GM03348 (cell line): Measurements from ENCODE around the gene HIPK2.

Experiments
- DNase-seq: peaks from one replicate; pipeline ENCODE4 v3.0.0; 2012; ENCODE audit warnings: low spot score

HIPK2 gene

GRCh38 chr7:139650429-139651100 is 127.2 kb downstream of the HIPK2 start:
- DNase-seq, result no peak

GRCh38 chr7:139648941-139649425 is 128.8 kb downstream of the HIPK2 start:
- no peak for DNase-seq

DNA sequence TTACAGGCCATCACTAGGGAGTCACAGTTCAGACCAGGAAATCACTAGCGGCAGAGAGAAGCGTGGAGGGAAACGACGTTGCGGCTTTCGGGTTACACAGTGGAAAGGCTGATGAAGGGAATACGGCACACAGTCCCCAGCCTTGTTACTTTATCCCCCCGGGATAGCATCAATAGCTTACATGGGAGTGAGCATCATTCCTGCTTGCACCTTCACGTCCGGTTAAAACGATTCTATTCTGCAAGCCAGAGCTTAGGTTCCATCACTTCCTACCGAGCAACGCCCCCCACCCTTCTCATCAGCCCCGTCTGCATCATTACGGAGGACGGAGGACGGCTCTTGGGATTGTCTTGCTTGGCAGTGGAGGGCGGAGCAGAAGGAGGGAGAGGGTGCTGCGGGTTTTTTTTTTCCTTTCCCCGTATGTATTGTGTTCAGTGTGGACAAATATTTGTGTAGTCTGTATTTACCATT is 129.4 kb downstream of the HIPK2 start:
- DNase-seq, result no peak

- no peak for DNase-seq
These were observed 129.9 kb downstream of the HIPK2 start for GRCh38 chr7:139647814-139648390.

DNA sequence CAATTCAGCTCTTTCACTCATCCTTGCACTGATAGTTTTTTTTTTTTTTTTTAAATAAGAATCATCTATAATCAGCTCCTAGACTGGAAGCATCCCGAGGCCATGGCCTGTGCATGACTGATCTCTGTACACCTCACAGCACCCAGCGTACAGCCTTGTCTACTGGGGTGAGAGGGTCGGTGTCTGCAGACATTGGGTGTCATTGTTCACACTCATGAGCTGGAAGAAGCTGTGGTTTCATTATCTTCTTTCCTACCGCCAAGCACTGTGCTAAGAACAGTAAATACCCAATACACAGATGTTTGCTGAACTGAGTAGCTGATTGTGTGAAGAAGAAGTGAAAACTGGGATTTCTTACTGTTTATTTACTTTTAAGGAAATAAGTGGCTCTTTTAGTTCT is 130.7 kb downstream of the HIPK2 start:
- no peak for DNase-seq

GRCh38 chr7:139646566-139646965 is 131.2 kb downstream of the HIPK2 start:
- no peak for DNase-seq

DNA sequence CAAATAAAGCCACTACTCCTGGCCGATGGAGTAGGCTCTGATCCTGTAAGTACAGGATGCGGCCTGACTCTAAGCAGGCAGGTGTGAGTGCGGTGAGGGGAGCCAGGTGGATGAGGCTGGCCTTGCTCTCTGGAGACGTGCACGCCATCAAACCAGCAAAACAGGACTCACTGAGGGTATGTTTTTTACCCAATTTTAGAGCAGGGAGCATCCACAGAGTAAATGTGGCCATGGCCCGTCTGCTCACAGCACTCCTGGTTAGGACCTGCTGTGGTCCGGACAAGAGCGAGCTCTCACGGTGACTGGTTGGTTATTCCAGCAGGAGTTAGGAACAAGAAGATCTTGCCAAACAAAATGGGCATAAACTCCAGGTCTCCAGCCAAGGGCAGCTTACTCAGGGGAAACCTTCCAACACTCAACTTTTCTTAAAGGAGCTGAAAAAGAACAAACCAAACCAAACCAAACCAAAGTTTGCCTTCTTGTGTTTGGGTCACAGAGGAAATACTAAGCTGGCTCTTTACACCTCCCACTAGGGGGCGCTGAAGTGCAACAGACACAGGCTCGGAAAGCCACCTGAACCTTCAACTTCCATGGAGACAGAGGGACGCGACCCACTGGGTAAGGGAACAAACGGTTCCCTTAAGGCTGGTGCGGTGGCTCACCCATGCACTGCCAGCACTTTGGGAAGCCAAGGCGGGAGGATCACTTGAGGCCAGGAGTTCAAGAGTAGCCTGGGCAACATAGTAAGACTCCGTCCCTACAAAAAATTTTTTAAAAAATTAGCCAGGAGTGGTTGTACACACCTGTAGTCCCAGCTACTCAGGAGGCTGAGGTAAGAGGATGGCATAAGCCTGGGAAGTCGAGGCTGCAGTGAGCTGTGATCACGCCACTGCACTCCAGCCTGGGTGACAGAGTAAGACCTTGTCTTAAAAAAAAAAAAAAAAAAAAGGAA is 131.9 kb downstream of the HIPK2 start:
- peak; percentile 86 for DNase-seq

DNA sequence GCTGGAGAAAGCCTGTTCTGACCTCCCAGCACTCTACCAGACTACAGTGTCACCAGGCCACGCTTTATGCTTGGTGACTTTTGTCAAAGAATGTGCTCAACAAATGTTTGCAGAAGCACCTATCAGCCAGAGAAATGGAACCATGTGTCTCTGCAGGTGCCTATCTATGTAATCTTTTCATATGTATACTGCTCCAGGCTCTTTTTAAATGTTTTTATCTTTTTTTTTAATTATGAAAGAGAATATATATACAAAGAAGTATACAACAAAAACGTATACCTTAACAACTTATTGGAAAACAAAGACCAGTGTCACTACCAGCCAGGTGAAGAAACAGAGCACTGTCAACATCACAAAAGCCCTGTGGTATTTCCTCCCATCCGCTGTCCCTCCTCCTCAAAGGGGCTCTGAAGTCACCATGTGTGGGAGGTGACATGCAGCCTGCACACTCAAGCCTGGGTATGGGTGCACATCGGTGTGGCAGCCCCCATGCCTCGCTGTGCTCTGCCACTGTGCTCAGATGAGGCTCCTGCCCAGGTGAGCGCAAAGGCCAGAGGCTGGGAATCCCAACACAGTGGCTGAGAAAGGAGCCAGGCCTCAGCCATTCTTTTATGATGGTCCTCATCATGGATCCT is 133.7 kb downstream of the HIPK2 start:
- no peak for DNase-seq

DNA sequence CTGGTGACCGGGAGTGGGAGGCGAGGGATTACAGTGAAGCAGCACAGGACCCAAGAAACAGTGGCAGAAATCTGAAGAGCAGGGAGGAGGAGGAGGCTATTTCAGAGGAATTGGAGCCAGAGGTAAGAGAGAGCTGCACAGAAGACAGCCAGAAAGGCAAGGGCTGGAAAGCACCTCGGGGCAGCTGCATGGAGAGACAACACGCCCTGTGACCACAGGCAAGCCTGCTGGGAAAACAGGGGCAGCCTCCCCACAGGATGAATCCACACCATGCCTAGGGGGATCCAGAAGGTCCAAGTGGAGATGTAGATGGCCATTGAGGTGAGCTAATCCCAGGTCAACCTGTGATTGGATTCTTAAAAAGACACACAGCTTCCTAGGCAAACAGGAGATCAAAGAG is 135.5 kb downstream of the HIPK2 start:
- DNase-seq, result no peak

DNA sequence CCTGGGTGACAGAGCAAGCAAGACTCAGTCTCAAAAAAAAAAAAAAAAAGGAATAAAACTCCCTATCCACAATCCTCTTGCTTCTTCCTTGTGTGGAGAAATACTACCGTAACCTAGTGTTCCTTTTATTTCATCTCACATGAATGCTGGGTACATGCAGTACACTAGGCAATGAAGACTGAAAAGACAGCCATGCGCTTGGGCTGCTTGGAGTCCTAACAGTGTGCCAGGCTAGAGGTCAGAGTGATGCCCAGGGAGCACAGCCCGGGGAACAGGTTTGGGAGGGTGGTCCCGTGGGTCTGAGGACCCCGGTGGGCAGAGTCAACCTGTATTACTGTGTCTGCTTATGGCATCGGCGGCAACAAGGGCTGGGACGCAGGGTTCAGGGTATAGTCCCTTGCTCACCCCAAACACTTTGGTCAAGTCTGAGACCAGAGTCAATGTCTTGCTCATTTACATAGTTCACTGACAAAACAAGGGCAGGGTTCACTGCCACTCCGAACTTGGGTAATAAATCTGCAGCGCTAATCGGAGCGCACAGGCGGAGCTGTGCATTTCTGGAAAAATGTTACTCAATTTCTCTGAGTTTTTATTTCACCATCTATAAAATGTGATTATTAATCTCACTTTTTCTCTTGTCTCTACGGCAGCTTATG is 136.3 kb downstream of the HIPK2 start:
- DNase-seq, result no peak

GRCh38 chr7:139640681-139641080 is 137.1 kb downstream of the HIPK2 start:
- no peak for DNase-seq

- no peak for DNase-seq
These were observed 138.2 kb downstream of the HIPK2 start for GRCh38 chr7:139639563-139639962.

GRCh38 chr7:139635526-139636302 is 142.1 kb downstream of the HIPK2 start:
- DNase-seq, result no peak

DNA sequence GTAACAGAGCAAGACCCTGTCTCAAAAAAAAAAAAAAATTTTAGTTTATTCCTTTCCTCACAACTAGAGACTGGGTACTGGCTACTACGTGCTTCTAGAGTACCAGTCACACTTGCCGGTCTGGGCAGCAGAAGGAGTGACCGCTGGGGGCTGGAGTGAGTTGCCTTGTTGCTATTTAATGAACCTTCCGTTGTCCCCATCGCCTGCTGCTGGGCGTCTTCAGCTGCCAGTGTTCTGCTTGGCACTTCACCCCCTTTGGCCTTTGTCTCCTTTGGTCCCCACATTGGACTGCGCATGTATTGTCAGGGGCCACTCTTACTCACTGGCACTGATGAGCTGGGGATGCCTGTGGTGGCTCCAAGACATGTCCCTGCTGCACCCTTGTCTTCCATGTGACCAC is 143.7 kb downstream of the HIPK2 start:
- DNase-seq, result no peak

DNA sequence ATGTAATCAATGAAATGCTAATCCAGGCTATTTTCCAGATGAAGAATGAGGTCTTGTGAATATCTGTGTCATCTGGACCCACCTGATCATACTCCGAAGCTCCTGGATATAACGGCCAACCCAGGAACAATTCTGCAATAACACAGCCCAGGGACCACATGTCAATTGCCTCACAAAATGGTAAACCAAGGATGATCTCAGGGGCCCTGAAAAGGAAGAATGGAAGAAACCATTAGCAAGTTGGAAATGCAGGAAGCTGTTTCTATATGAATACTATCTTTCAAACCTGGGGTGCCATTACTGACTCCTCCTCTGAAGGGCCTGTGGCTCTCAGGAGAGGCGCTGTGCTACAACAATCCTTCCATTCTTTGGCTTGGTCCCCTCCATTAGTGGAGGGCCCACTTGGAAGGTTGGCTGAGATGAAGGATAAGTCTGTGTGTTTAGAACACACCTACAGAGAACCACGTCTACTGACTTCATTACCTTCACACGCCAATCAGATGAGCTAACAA is 146.2 kb downstream of the HIPK2 start:
- no peak for DNase-seq

GRCh38 chr7:139630643-139631519 is 146.9 kb downstream of the HIPK2 start:
- DNase-seq, result no peak

DNA sequence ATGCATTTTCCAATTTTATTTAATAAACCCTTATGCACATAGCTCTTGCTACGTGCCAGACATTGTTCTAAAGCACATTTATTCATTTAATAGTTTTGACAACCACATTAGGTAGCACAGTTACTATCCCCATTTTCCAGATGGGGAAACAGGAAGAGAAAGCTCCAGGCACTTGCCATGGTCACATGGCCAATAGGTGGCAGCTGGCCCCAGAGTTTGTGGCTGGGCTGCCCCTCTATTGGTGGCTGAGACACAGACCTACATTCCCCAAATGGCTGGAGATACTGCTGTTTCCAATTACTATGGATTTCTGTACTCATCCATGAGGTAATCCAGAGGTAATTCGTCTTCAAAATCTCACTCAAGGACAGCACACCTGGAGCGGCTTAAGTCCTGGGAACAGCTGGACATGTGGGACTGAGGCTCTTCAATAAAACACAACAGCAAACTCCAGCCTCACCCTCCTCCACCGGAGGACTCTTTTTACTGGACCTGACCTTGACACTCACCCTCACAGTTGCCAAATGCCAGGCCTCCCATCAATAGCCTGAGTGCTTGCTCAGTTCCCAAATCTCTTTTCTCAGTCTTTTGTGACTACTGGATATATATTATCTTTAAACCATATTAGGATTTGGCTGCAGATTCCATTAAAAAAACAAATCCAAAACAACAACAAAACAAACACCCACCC is 148.3 kb downstream of the HIPK2 start:
- peak; percentile 24 for DNase-seq

- no peak for DNase-seq
These were observed 150.0 kb downstream of the HIPK2 start for GRCh38 chr7:139627831-139628230.

- no peak for DNase-seq
These were observed 151.0 kb downstream of the HIPK2 start for GRCh38 chr7:139626817-139627216.
